ENCODE data around the gene ADRA2A. TPM values are rescaled to one million over a fixed set of nuclear protein-coding genes. Genes with fewer than 3 reads are reported as not detected.

Gene ADRA2A
- total RNA-seq, 1 experiment from 2014 or later, result not detected

DNA sequence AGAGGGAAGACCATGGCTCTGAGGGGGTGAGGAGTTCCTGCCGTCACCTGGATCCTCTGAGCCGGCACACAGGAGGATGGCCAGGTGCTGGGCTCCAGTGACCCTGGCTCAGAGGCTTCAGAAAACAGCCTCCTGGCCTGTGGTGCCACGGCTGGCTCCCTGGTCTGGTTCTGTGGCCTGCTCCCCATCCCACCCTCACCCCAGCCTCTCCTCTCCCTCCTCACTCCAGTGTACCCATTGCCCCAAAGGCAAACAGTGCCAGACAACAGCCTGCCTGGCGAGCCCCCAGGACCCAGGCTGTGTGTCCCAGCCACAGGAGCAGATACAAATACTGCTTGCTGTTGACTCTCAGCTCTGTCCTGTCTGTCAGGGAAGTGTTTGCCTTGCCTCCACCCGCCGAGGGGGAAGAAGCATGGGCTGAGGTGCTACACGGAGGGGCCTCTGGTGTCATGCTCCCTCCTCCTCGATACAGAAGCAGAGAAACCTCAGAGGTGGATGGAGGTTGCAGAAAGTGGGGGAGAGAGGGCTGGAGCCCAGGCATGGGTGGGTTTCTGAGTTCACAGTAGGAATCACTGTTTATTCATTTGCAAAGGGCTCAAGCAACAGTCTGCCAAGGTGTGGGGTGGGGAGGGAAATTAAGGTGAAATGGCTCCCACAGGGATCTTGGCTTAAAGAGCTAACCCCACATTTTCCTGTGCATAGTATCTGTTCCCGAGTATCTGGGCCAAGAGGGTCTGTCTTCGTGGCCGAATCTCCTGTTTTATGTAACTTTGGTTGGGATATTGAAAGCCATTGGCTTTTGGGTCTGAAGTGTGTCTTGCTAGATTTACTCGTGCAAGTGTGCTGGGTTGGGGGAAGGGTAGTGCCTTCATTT lies 5.5 kb downstream of the ADRA2A start:
- DNase-seq (ENCODE audit: extremely low read depth, low read depth), result no peak

DNA sequence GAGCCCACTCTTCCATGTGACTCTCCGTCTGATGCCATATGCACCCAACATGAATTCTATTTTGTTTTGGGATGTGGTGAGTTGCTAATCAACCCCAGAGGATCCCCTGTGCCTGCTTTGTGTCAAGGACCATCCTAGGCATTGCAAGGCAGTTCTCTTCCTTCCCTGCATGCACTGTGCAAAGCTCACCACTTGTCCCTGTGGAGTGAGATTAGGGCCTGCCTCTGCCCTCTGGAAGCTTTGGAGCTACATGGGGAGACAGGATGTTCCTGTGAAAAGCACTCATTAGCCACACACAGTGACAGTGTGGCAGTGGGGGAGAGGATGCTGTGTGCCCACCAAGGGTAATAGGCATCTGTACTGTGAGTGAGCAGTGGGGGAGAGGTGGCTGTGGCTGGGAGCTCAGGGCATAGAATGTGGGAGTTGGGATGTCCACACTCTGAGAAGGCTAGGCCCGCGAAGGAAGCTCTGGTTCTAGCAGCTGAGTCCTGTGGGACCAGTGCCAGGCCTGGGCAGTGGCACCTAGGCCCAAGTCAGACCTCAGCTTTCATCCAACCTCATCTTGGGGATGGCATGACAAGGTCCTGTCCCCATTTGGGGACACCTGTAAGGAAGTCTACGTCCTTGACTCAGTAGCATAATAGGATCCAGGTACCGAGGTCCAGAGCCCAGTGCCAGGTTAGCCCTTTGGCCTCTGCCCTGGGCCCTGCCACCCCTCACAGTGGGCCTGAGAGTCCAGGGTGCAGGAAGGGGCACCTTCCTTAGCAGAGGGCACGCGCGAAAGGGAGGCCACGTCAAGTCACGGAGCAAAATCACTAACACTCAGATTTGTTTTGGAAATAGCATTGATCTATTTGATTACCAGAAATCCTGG lies 6.6 kb downstream of the ADRA2A start:
- DNase-seq (ENCODE audit: extremely low read depth, low read depth), result no peak

DNA sequence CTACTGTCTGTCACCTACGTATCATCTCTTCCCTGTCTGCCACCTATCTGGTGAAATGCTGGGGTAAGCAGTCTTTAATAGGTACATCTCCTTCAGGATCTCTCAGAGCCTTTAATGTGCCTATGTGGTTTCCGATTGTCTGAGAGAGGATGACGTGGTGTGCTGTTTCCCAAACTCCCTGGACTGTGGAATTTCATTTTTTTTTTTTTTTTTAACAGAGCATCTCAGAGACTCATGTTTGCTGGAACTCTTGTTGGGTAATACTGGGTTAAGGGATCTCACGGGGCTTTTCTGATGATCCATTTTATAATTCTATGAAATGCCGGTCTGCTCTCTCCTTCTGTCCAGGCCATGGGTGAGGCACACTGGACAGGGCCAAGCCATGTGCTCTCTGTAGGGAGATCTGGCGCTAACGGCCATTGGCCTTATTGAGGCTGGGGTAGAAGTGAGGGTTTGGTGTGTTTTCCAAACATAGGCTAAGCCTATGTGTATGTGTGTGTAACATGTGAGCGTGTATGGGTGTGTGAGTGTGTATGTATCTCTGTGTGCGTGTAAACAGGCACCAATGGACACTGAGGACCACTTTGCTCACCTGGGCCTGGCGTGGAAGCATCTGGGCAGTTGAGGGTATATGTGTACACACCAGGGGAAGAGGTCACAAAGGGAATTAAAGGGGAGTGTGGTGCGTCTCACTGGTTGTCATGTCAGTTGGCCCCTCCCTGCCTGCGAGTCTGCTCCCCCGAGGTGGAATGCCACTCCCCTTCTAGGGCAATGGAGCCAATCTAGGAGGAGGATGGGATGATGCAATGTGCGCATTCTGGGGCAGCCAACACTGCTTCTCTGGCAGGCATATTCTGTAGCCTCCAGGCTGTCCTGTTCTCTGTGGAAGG lies 7.8 kb downstream of the ADRA2A start:
- no peak for DNase-seq (ENCODE audit: extremely low read depth, low read depth)

- DNase-seq (ENCODE audit: extremely low read depth, low read depth), result no peak
Observed at GRCh38 chr10:111085690-111086353, 9.0 kb downstream of the ADRA2A start.

DNA sequence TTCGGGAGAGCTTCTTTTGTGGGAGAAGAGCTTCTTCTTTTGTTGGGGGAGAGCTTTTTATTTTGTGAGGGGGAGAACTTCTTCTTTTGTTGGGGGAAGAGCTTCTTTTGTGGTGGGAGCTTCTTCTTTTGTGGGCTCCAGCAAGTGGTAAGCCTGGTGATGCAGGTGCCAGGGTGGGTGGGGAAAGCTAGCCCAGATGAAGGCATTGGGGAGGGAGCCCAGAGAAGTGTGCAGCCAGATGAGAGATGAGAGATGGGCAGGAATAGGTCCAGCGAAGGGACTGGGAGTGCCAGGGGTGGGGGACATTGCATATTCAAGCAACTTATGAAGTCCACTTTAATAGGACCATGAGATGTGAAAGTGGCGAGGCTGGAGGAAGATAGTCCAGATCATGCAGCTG lies 9.7 kb downstream of the ADRA2A start:
- no peak for DNase-seq (ENCODE audit: extremely low read depth, low read depth)

GRCh38 chr10:111087331-111087756 lies 10.5 kb downstream of the ADRA2A start:
- no peak for DNase-seq (ENCODE audit: extremely low read depth, low read depth)

GRCh38 chr10:111087968-111088505 lies 11.2 kb downstream of the ADRA2A start:
- no peak for DNase-seq (ENCODE audit: extremely low read depth, low read depth)

DNA sequence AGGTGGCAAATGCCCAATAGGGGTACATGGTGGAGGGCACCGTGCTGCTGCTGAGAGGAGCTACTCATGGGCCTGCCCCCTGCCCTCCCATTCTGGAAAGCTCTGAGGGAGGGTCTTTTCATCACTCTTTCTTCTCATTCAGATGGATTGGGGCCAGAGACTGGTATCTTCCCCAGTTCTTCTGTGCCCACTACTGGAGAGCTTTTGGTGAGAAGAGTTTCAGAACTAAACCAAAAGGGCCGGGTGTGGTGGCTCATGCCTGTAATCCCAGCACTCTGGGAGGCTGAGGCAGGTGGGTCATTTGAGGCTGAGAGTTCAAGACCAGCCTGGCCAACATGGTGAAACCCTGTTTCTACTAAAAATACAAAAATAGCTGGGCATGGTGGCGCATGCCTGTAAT lies 12.5 kb downstream of the ADRA2A start:
- no peak for DNase-seq (ENCODE audit: extremely low read depth, low read depth)

DNA sequence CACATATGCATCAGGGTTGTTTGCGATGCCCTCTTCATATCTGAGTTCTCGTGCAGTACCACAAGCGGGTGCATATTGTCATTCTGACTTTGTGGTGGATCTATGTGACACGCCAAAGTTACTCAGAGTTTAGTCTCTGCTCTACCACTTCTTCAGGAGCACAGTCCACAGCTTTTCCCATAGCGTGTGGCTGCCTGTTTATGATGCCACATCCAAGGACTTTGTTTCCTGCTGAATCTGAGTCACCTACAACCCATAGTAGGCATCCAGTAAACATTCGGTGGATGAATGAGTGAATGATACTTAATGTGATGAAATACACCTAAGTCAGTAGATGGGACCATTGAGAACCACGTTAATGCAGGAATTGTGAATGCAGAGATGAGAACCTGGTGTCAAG lies 15.0 kb downstream of the ADRA2A start:
- DNase-seq (ENCODE audit: extremely low read depth, low read depth), result no peak

DNA sequence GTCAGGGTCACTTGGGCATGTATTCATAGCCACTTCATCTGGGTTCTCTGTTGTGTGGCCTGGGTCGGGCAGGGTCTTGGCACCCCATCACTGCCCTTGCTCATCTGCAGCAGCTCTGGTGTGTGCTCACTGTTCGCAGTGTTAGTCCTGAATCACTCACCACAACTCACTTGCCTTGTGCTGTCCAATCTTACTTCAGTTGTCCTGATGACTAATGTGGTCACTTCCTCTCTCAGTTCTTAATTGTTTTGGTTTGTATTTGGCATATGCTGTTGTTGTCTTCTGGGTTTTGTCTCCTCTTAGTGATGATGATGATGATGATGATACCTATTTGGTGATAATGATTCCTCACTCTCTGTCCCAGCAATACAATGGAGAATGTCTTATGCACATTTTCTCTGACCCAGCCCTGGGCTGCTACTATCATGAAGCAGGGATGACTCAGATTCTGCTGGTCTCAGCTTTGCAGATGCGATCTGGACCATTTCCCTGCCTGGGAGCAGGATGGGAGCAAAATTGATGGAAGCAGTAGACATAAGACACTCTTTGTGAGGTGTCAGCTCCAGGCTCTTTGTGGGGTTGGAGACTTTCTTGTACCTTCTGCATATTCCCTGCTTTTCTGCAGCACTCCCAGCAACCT lies 17.0 kb downstream of the ADRA2A start:
- DNase-seq (ENCODE audit: extremely low read depth, low read depth), result no peak

GRCh38 chr10:111098679-111099437 lies 22.0 kb downstream of the ADRA2A start:
- DNase-seq (ENCODE audit: extremely low read depth, low read depth), result no peak

GRCh38 chr10:111100198-111100597 lies 23.4 kb downstream of the ADRA2A start:
- no peak for DNase-seq (ENCODE audit: extremely low read depth, low read depth)

DNA sequence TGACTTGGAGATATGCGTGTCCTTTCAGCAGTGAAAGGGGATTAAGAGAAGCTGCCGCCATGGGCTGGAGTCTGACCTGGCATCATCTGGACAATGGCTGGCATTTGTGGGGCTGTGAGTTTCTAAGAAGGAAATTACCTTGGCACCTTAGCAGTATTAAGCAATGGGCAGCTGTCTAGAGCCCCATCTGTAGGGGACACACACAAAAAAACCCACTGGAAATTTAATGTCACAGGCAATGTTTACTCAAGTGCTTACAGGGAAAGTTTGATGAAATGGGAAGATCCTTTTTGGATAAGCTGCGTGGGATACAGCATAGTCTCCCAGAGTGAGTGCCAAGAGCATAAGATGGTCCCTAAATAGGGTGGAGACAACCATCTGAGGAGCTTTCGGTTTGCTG lies 25.0 kb downstream of the ADRA2A start:
- no peak for DNase-seq (ENCODE audit: extremely low read depth, low read depth)

DNA sequence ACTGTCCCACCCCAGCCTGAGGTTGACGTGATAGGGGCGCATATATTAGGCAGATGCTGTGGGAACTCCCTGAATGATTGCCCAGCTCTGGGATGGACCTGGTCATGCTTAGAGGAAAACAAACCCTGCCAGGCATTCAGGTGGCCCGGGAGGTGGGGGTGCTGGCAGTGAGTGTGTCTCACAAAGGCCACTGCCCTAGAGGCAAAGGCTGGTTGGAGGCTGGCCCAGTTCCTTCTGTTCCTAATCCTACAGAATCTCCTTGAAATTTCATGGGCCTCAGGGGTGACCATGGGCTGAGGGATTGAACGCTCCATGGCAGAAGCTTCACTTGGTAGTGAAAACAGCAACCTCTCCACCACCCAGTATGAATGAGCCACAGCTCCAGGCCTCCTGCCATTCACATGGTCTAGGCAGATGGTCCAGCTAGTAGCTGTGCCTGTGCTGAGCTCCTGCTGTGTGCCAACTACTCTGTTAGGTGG lies 25.6 kb downstream of the ADRA2A start:
- no peak for DNase-seq (ENCODE audit: extremely low read depth, low read depth)

DNA sequence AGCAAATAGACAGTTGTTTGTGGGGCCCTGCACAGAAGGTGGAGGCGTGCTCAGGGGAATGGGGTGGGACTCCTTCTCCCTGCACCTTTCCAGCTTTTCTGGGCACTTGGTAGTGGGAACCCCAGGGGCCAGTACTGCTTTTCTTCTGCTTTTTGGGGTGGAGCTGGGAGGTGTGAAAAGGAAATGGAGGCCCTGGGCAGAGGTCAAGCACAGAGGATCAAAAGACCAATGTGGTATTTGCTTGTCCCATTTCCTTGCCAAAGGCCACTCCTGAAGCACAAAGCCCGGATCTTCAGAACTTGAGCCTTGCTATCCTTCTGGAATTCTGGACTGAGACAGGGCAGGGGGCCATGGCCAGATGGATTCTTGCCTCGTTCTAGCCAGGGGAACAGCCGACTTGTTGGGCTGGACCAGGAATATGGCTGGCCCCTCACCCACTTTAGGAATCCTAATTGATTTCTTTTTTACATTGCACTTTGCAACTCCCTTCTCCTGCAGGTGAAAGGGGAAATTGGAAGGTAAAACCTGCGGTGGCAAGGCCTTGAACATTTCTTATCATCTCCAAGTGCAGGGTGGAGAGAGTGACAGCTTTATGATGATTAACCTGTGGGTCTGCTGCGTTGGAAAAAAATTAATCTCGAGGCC lies 26.5 kb downstream of the ADRA2A start:
- DNase-seq (ENCODE audit: extremely low read depth, low read depth), result no peak

DNA sequence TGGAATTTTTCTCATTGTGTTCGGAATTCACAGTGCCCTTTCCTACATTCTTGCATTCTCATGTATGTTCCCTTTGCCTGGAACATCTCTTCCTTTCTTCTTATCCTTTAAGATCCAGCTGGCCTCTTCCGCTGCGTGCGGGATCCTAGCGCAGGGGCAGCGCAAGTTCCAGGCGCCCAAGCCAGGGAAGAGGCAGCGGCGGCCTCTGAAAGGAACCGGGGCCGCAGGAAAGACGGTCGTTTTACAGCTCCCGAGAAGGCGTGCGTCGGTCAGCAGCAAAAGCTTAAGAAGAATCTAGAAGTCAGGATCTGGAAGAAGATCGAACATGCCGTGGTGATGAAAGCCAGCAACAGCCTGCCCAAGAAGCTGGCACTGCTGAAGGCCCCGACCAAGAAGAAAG lies 28.0 kb downstream of the ADRA2A start:
- no peak for DNase-seq (ENCODE audit: extremely low read depth, low read depth)

DNA sequence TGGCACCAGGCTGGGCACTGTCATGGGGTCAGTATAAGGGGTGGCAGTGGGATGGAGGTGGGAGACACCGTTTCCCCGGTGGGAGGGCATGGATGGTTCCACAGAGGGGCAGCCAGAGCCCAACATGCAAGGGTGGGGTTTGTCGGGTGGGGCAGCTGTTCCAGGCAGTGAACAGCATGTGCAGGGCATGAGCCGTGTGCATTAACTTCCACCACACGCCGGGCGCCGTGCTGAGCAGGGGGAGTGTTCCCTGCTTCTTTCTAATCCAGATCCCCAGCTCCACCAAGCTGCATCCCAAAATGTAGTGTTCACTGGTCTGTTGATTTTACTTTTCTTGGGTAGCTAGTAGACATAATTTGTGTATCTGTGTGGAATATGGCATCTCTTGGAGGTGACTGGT lies 29.3 kb downstream of the ADRA2A start:
- no peak for DNase-seq (ENCODE audit: extremely low read depth, low read depth)

DNA sequence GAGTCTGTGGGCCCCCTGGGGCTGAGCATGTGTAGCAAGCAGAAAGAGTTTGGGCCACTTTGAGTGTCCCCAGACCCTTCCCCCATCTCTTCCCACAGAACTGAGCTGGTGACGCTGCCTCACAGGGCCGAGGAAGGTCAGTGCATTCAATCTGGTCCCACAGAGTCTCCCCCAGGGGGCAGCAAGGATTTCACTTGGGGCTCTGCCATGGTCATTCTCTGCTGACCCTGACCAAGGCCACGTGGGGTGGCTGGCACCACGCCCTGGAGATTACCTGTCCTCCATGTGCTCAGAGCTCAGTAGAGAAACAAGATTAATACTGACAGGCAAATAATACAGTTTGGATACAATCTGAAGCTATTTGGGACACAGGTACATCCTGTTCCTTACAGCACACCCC lies 30.2 kb downstream of the ADRA2A start:
- no peak for DNase-seq (ENCODE audit: extremely low read depth, low read depth)
